WTC11 (cell line): ENCODE measurements around the gene RNF183. TPM values are rescaled to one million over a fixed set of nuclear protein-coding genes. Genes with fewer than 3 reads are reported as not detected.

ENCODE experiments used
- ATAC-seq: fragments of 200-7000 bp; cut with Tn5 transposase; 2 replicates; pipeline ENCODE4 v1.10.0; 2021; ENCODE audit warnings: mild to moderate bottlenecking, moderate library complexity
- CTCF ChIA-PET: fragments of 300-600 bp; sonication (Branson Sonifier 250); formaldehyde crosslinking; loops from one replicate; lab custom pipeline; 2021; ENCODE audit warnings: antibody characterized with exemption; lab: Charles Lee
- POLR2A ChIA-PET: fragments of 350-600 bp; sonication (Branson Sonifier 250); formaldehyde crosslinking; loops from one replicate; lab custom pipeline; 2021; ENCODE audit warnings: antibody characterized with exemption; lab: Charles Lee
- DNase-seq: peaks from one replicate; pipeline ENCODE4 v3.0.0; 2021; ENCODE audit warnings: low spot score
- H3K27ac Mint-ChIP-seq: 2 replicates; pipeline ENCODE4 v1.8.0; 2021; ENCODE audit warnings: mixed read lengths
- H3K27me3 Mint-ChIP-seq: 2 replicates; pipeline ENCODE4 v1.8.0; 2021; ENCODE audit warnings: low read depth, mild to moderate bottlenecking, moderate library complexity, mixed read lengths
- H3K36me3 Mint-ChIP-seq: 2 replicates; pipeline ENCODE4 v1.8.0; 2021; ENCODE audit warnings: mixed read lengths
- H3K4me1 Mint-ChIP-seq: 2 replicates; pipeline ENCODE4 v1.8.0; 2022; ENCODE audit warnings: mixed read lengths
- H3K4me3 Mint-ChIP-seq: 2 replicates; pipeline ENCODE4 v1.8.0; 2021; ENCODE audit warnings: mild to moderate bottlenecking, moderate library complexity, mixed read lengths
- H3K9me3 Mint-ChIP-seq: 2 replicates; pipeline ENCODE4 v1.8.0; 2021; ENCODE audit warnings: mixed read lengths
- ATF1 ChIP-seq: sonication (generic); formaldehyde crosslinking; IDR thresholded peaks from 2 replicates; pipeline ENCODE4 v1.8.1; 2023; ENCODE audit warnings: mild to moderate bottlenecking, moderate library complexity, missing genetic modification reagents
- ATF3 ChIP-seq: sonication (generic); formaldehyde crosslinking; conservative IDR thresholded peaks from 2 replicates; pipeline ENCODE4 v1.8.1; 2022; ENCODE audit warnings: mild to moderate bottlenecking, missing genetic modification reagents
- ELF4 ChIP-seq: sonication (generic); formaldehyde crosslinking; IDR thresholded peaks from 2 replicates; pipeline ENCODE4 v1.8.1; 2022; ENCODE audit warnings: low read depth, mild to moderate bottlenecking, moderate library complexity, missing genetic modification reagents
- FOXK1 ChIP-seq: sonication (generic); formaldehyde crosslinking; IDR thresholded peaks from 2 replicates; pipeline ENCODE4 v1.8.0; 2022; ENCODE audit warnings: mild to moderate bottlenecking, moderate library complexity, missing genetic modification reagents
- MXD4 ChIP-seq: fragments of 250-450 bp; sonication (Bioruptor Pico); IDR thresholded peaks from 2 replicates; pipeline ENCODE4 v1.8.0; 2021; ENCODE audit warnings: mild to moderate bottlenecking, moderate library complexity, borderline replicate concordance
- NR2C2 ChIP-seq: sonication (generic); formaldehyde crosslinking; IDR thresholded peaks from 2 replicates; pipeline ENCODE4 v1.8.0; 2022; ENCODE audit warnings: mild to moderate bottlenecking, missing genetic modification reagents
- NR3C1 ChIP-seq: sonication (generic); formaldehyde crosslinking; conservative IDR thresholded peaks from 2 replicates; pipeline ENCODE4 v1.8.1; 2023; ENCODE audit warnings: low read depth, mild to moderate bottlenecking, missing genetic modification reagents
- OVOL2 ChIP-seq: fragments of 250-450 bp; sonication (Bioruptor Pico); IDR thresholded peaks from 2 replicates; pipeline ENCODE4 v1.9.0; 2021; ENCODE audit warnings: mild to moderate bottlenecking, borderline replicate concordance
- PRDM15 ChIP-seq: sonication (generic); formaldehyde crosslinking; IDR thresholded peaks from 2 replicates; pipeline ENCODE4 v1.8.0; 2022; ENCODE audit warnings: missing genetic modification reagents
- PRRX2 ChIP-seq: fragments of 250-450 bp; sonication (Bioruptor Pico); IDR thresholded peaks from 2 replicates; pipeline ENCODE4 v1.8.0; 2021; ENCODE audit warnings: mild to moderate bottlenecking
- SMAD4 ChIP-seq: sonication (generic); formaldehyde crosslinking; IDR thresholded peaks from 2 replicates; pipeline ENCODE4 v1.8.0; 2022; ENCODE audit warnings: mild to moderate bottlenecking, missing genetic modification reagents
- TP53 ChIP-seq: sonication (generic); formaldehyde crosslinking; IDR thresholded peaks from 2 replicates; pipeline ENCODE4 v1.8.1; 2023; ENCODE audit warnings: mild to moderate bottlenecking, missing genetic modification reagents
- ZBTB21 ChIP-seq: sonication (generic); formaldehyde crosslinking; IDR thresholded peaks from 2 replicates; pipeline ENCODE4 v1.8.1; 2023; ENCODE audit warnings: mild to moderate bottlenecking, missing genetic modification reagents, borderline replicate concordance
- ZBTB43 ChIP-seq: sonication (generic); formaldehyde crosslinking; IDR thresholded peaks from 2 replicates; pipeline ENCODE4 v1.8.1; 2023; ENCODE audit warnings: mild to moderate bottlenecking, missing genetic modification reagents
- ZNF138 ChIP-seq: sonication (generic); formaldehyde crosslinking; conservative IDR thresholded peaks from 2 replicates; pipeline ENCODE4 v1.8.1; 2022; ENCODE audit warnings: mild to moderate bottlenecking, moderate library complexity, missing genetic modification reagents
- ZNF232 ChIP-seq: sonication (generic); formaldehyde crosslinking; IDR thresholded peaks from 2 replicates; pipeline ENCODE4 v1.8.0; 2022; ENCODE audit warnings: mild to moderate bottlenecking, missing genetic modification reagents
- ZNF263 ChIP-seq: sonication (generic); formaldehyde crosslinking; IDR thresholded peaks from 2 replicates; pipeline ENCODE4 v1.8.1; 2022; ENCODE audit warnings: low read depth, mild to moderate bottlenecking, moderate library complexity, missing genetic modification reagents
- ZNF423 ChIP-seq: fragments of 250-450 bp; sonication (Bioruptor Pico); IDR thresholded peaks from 2 replicates; pipeline ENCODE4 v2.1.2; 2022; ENCODE audit warnings: mild to moderate bottlenecking, moderate library complexity
- ZNF425 ChIP-seq: fragments of 250-450 bp; sonication (Bioruptor Pico); conservative IDR thresholded peaks from 2 replicates; pipeline ENCODE4 v1.9.0; 2021; ENCODE audit warnings: mild to moderate bottlenecking
- ZNF532 ChIP-seq: fragments of 250-450 bp; sonication (Bioruptor Pico); IDR thresholded peaks from 2 replicates; pipeline ENCODE4 v1.9.0; 2021; ENCODE audit warnings: mild to moderate bottlenecking, borderline replicate concordance
- ZNF671 ChIP-seq: fragments of 250-450 bp; sonication (Bioruptor Pico); IDR thresholded peaks from 2 replicates; pipeline ENCODE4 v1.8.0; 2021; ENCODE audit warnings: mild to moderate bottlenecking
- total RNA-seq: library from RNA; stranded (reverse); gene quantifications from 3 replicates; pipeline ENCODE4 v1.2.3, GENCODE V29; 2021

The RNF183 gene
- total RNA-seq, 1 experiment from 2014 or later: 0.17 TPM

GRCh38 chr9:113290052-113290607 lies 13.0 kb downstream of the RNF183 start (continued):
- no peak for TF ChIP-seq ZNF425 (CRISPR knock-in tag)
- no peak for TF ChIP-seq NR2C2
- no peak for TF ChIP-seq FOXK1
- TF ChIP-seq OVOL2 (CRISPR knock-in tag): no peak
- no peak for TF ChIP-seq SMAD4 (CRISPR knock-in tag)
- TF ChIP-seq MXD4 (CRISPR knock-in tag): no peak
- TF ChIP-seq ZBTB21 (CRISPR knock-in tag): no peak

GRCh38 chr9:113289091-113289490 lies 14.1 kb downstream of the RNF183 start:
- Mint-ChIP-seq H3K36me3 (peaks cover 80% of the 10 kb centered on the region), H3K4me1 (no peaks in the 10 kb centered on the region), H3K27me3 (no peaks in the 10 kb centered on the region), H3K27ac (no peak overlapping the region), H3K4me3 (no peak overlapping the region), H3K9me3 (no peaks in the 10 kb centered on the region)
- TF ChIP-seq ELF4 (CRISPR knock-in tag) (no peak), ZNF138 (CRISPR knock-in tag) (no peak), ZNF671 (CRISPR knock-in tag) (no peak), ZNF263 (CRISPR knock-in tag) (no peak), ATF1 (CRISPR knock-in tag) (no peak), ZNF423 (CRISPR knock-in tag) (no peak), NR3C1 (CRISPR knock-in tag) (no peak), TP53 (no peak), ZNF232 (CRISPR knock-in tag) (no peak)
- ChIA-PET CTCF (no interaction called here), POLR2A (no interaction called here)
- DNase-seq: no peak
- ATAC-seq: no peak

- CTCF ChIA-PET: no interaction called here
- TF ChIP-seq PRDM15 (CRISPR knock-in tag): no peak
- TF ChIP-seq ZNF532 (CRISPR knock-in tag): no peak
- TF ChIP-seq ZNF425 (CRISPR knock-in tag): no peak
- TF ChIP-seq ATF3 (CRISPR knock-in tag): no peak
- TF ChIP-seq ZBTB43 (CRISPR knock-in tag): no peak
- TF ChIP-seq PRRX2 (CRISPR knock-in tag): no peak
These were observed 21.8 kb downstream of the RNF183 start for GRCh38 chr9:113281356-113281755.

More at GRCh38 chr9:113281356-113281755, 21.8 kb downstream of the RNF183 start:
- H3K27ac Mint-ChIP-seq: no peak overlapping the region
- H3K27me3 Mint-ChIP-seq: no peaks in the 10 kb centered on the region
- no peak for DNase-seq
- peaks cover 75% of the 10 kb centered on the region for H3K36me3 Mint-ChIP-seq
- POLR2A ChIA-PET: no interaction called here
- no peak overlapping the region for H3K4me3 Mint-ChIP-seq
- 0 out of 2 replicates have a peak, but pooled peaks cover 3% of the 10 kb centered on the region for H3K4me1 Mint-ChIP-seq
- no peaks in the 10 kb centered on the region for H3K9me3 Mint-ChIP-seq
- no peak for ATAC-seq
